Measurements from ENCODE around the gene TSR2. TPM values are rescaled to one million over a fixed set of nuclear protein-coding genes. Genes with fewer than 3 reads are reported as not detected.

TSR2 gene, protein sequence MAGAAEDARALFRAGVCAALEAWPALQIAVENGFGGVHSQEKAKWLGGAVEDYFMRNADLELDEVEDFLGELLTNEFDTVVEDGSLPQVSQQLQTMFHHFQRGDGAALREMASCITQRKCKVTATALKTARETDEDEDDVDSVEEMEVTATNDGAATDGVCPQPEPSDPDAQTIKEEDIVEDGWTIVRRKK
- 53.0 to 59.6 TPM (median 56.3 TPM) in 5 replicates for total RNA-seq (2022; extraction: Qiagen RNA extraction; ENCODE audit: low read depth)

DNA sequence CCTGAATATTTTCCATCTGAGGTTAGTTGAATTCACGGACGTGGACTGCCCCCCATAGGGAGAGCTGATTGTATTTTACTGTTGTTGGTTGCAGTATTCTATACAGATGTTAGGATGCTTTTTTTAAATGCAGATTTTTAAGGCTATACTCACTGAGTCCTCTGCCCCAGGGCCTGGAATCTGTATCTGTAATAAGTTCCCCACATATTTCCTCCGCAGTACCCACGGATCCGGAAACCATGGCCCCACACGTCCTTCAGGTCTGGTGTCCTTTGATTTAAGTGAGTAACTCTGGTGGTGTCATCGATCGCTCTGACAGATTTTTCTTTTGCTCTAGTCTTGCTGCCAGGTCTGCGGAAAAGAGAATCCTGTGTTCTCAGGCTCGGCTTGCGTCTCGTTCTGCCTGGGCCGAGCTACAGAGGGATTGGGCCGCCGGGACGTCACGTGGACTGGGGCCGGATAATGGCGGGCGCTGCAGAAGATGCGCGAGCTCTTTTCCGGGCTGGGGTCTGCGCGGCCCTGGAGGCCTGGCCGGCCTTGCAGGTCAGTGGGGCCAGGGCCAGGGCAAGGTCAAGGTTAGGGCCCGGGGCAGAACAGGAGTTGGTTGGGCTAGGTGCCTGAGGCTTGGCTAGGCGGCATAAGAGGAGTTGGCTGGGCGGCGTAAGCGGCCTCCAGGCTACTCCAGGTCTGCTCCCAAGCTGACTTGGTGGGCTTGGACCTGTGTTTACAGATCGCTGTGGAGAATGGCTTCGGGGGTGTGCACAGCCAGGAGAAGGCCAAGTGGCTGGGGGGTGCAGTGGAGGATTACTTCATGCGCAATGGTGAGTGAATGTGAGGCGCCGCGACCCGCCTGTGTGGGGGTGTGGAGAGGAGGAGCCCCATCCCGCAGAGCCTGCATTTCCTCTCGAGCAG is at the start of gene TSR2:
TSS of gene TSR2 (plus strand) at position 445 of the 912 bp plus-strand sequence. CDS start at position 463, 18 bp downstream.

Other genes starting within 250 kb of the TSR2 start
- 0.01 TPM in 2 of 5 replicates, not detected in the others for gene WNK3, start 82.4 kb upstream of the TSR2 start, total RNA-seq (2022; extraction: Qiagen RNA extraction; ENCODE audit: low read depth)
- gene FGD1, start 55.8 kb downstream of the TSR2 start, total RNA-seq (2022; extraction: Qiagen RNA extraction; ENCODE audit: low read depth): 5.7 to 8.4 TPM (median 6.2 TPM) in 5 replicates
- gene GNL3L, start 89.8 kb downstream of the TSR2 start, total RNA-seq (2022; extraction: Qiagen RNA extraction; ENCODE audit: low read depth): 16.8 to 25.0 TPM (median 19.1 TPM) in 5 replicates

Measured in A549 treated with RU486 at 1 μM for 4 hours (cell line).